Caki2 (cell line): ENCODE results near the gene RAPGEF5. TPM values are rescaled to one million over a fixed set of nuclear protein-coding genes. Genes with fewer than 3 reads are reported as not detected.

ENCODE experiments used
- DNase-seq: peaks from one replicate; pipeline ENCODE4 v3.0.0-alpha.2; 2015; ENCODE audit warnings: low read depth
- in situ Hi-C: cut with HindIII; loops from 2 replicates; pipeline ENCODE4 v1.10.0; 2016; ENCODE audit warnings: low sequenced_read_pairs, low pct_unique_long_range_greater_than_20kb, mixed read lengths
- total RNA-seq: library from RNA; depleted of rRNA; stranded (reverse); fragments of >200 nt; shearing (Covaris generic); gene quantifications from 2 replicates; pipeline ENCODE4 v1.2.3, GENCODE V29; 2014; ENCODE audit warnings: low replicate concordance

Gene RAPGEF5
- total RNA-seq, 1 experiment from 2014 or later = 10.2 TPM

DNA sequence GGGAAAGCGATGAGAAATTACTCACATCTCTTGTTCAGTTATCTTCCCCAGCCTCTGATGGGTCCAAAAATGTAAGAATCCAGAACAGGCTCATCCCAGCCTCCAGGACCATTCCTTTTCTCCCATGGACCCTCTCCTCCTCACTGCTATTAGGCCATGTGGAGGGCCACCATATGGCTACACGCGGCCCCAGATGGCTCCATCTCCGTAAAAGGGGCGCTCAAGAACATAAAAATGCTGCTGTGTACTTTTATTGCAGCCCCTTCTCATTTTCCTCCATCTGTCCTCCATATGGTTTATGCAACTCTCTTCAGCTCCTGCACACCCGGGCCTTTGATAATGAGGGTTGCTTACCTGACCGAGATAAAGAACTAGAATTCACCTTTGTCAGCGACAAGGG, 166.2 kb downstream of the RAPGEF5 start:
- in situ Hi-C loops = no loop called here
- no peak for DNase-seq

DNA sequence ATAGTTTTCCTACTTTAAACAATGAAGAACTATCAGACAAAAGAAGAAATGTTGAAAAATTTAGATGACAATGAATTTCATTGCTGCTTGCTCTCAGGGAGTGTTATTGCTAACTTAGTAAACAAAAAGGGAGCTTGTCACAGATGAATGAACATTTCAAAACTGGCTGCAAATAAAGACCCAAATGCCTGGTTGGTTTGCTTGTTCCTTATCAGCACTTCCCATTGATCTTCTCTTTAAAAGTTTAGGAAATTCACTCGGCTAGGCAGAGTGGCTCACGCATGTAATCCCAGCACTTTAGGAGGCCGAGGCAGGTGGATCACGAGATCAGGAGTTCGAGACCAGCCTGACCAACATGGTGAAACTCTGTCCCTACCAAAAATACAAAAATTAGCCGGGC, 167.2 kb downstream of the RAPGEF5 start:
- no peak for DNase-seq
- in situ Hi-C loops = no loop called here

DNA sequence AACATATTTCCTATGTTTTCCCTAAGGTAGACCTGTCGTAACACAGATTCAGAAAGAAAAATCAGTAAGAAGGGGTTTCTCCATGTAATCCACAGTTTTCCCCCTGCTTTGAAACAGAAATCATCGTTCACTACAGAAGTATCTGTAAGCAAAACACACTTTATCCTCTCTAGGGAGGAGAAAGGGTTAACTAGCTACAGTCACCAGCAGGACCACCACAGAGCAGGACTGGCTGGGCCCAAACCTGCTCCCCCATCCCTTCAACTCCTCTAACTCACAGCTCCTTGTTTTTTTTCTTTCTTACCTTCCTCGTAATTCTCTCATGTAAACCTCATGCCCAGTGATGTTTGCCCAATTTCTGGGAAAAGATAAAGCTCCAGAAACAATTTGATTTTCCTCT, 167.7 kb downstream of the RAPGEF5 start:
- in situ Hi-C loops = no loop called here

DNA sequence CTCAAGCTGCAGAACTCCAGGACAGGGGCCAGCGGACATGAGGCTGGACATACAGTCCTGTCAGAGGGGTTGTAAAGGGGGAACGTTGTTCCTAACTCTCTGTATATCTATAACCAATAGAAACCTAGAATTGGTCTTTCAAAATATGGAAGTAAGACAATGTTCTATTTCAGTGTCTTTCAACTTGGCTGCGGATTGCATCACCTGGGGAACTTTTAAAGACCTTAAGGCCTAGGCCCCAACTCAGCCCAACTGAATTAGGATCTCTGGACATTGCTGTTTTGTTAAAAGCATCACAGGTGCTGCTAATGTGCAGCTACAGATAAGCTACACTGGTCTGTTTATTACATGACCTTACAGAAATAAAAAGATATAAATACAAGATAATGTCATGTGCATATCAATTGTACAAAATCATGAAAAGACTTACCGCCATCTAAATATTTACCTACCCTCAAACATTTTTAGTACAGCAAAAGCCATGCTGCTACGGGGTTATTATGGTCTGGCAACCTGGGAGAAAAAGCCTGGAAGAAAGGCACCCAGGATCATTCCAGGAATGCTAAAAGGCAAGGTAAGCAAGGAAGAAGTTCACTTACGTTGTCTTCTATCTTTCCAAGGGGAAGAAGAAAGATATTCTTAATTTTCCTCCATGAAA, 169.1 kb downstream of the RAPGEF5 start:
- no peak for DNase-seq
- in situ Hi-C loops = no loop called here

More for the DNA sequence above, 167.7 kb downstream of the RAPGEF5 start:
- no peak for DNase-seq

DNA sequence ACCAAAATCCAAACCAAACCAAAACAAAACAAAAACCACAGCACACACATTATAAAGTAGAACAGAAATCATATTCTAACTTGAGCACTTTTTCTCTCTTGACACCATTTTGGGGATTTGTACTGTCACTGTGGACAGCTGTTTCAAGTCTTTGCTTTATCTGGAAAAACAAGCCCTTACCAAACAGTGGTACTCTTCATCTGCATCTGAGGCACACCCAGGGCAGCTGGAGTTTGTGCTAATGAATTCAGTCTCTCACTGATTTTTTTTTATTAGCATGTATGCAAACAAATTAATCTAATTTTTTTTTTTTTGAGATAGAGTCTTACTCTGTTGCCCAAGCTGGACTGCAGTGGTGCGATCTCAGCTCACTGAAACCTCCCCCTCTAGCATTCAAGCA, 171.4 kb downstream of the RAPGEF5 start:
- in situ Hi-C loops = no loop called here

DNA sequence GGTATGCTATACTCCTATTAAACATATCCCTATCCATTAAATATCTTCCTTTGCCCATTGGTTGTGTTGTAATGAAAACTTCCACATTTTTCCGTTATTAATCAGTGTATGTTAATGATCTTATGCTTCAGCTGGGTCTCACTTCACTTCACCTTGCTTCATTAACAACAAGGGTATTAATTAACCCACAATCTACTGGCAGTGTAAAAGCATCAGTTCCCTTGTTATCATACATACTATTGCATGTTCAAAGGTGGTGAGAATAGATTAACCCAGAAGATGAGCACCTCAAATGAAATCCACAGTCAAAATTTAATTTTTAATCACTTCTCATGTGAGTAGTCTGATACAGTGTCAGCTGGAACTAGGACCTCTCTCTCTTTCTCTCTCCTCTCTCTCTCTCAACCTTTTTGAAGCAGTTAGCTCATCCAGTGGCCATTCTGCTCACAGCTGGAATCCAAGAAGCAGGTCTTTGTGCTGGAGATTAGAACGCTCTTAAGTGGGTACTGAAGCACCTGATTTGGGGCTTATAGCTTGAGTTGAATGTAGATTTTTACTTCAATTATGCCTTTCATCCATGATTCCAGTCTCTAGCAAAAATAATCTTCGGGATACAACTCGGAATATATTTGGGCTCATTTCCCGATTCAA, 172.3 kb downstream of the RAPGEF5 start:
- in situ Hi-C loops = no loop called here
- no peak for DNase-seq

More for the DNA sequence above, 171.4 kb downstream of the RAPGEF5 start:
- DNase-seq = no peak

DNA sequence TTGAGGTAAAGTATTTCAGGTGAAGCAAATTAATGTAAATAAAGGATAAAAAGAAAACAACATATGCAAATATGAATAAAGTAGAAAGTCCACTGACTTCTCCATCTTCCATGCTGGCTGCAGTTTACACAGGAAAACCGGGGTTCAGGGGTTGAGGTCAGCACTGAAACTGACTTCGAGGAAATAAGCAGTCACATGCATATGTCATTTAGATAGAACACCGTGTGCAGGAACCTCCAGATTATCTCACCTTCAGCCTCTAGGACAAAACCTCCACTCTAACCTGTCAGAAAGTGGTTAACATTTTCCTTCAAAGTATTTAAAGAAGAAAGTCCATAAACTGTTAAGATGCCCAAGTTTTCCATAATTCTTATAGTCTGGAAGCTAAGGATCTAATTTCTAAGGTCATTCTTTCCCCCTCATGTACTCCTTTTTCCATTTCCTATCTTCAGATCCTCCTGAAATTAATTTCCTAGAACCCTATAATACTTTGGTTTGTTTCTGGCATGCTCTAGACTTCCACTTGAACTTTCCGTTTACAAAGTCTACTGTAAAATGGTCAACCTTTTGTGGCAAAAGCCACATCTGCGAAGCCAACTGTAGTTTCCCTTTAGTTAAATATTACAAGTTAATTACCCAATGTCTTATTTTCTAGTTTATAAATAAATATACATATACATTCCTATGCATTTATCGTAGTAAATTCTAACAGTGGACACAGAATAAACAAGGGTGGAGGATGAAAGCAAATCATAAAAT, 173.3 kb downstream of the RAPGEF5 start:
- in situ Hi-C loops = no loop called here
- DNase-seq = no peak

DNA sequence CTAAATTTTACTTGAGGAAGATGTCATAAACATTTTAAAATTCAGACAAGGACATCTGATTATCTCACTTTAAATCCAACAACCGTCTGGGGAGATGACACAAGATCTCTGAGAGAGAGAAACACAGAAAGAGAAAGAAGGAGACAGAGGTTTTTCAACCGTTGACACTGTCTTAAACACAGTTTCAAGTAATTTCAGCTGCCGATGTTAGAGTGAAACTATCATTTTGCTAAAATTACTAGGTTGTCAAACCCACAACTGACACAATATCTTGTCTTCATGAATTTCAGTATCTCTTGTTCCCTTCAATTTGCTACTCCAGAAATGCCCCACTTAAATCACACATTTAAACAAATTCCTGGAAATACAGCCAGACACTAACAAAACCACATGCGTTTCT, 174.8 kb downstream of the RAPGEF5 start:
- in situ Hi-C loops = no loop called here
- no peak for DNase-seq

DNA sequence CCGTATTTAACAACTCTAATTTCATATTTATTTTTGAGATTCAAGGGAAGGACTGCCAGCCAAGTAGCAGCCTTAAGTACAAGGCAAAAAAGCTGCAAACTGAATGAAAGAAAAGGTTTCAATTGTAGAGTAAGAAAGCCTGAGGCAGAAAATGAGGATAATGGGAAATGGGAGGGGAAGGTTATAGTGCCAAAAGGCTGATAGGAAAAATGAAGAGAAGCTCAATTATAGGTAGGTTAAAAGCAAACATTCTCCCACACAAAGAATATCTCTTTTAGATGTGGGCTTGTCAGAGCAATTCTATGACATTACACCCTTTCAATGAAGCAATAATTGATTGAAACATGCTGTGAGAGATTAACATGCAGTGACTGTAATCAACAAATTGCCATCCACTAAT, 175.3 kb downstream of the RAPGEF5 start:
- in situ Hi-C loops = no loop called here
- no peak for DNase-seq

DNA sequence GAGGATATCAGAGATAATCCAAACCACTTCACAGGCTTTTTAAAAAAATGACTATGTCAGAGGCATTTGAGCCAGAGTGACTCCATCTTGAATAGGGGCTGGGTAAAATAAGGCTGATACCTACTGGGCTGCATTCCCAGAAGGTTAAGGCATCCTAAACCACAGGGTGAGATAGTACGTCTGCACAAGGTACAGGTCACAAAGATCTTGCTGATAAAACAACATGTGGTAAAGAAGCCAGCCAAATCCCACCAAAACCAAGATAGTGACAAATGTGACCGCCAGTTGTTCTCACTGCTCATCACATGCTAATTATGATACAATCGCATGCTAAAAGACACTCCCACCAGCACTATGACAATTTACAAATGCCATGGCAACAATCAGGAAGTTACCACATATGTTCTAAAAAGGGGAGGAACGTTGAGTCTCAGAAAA, 177.5 kb downstream of the RAPGEF5 start:
- DNase-seq = no peak
- in situ Hi-C loops = no loop called here

DNA sequence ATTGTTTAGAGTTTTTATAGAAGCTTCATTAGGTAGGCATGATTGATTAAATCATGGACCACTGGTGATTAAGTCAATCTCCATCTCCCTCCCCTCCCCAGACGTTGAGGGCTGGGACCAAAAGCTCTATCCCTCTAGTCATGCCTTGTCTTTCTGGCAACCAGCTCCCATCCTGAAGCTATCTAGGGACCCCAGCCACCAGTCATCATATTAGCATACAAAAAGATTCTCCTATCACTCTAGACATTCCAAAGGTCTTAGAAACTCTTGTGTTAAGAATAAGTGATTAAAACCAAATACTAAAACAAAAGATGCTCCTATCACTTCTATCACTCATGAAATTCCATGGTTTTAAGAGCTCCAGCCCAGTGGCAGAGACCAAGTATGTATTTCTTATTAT, 178.2 kb downstream of the RAPGEF5 start:
- in situ Hi-C loops = no loop called here
- DNase-seq = no peak

DNA sequence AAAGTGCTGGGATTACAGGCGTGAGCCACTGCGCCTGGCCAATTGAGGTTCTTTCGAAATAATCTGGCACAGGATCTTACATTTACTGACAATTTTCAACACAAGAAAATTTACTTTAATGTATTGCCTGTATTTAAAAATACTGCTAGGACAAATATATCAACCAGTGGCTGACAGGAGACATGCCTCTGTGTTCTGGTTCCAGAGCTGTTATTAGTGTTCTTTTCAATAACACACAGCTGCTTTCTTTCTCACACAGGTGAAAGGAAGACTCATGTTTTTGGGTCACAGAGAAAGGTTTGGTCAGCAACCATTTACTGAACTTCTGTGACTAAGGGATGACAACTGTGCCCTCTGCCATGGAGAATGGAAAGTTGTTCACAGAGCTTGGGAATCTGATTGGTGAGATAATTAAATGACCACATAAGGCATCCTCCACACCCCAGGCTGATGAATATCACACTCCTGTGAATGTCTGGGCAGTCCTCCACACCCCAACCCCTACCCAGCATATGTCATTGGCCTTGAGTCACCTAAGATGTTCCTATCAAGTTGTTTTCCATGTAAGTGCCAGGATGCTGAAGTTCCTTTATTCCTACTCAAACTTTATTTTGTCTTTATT, 180.1 kb downstream of the RAPGEF5 start:
- no peak for DNase-seq
- in situ Hi-C loops = no loop called here

DNA sequence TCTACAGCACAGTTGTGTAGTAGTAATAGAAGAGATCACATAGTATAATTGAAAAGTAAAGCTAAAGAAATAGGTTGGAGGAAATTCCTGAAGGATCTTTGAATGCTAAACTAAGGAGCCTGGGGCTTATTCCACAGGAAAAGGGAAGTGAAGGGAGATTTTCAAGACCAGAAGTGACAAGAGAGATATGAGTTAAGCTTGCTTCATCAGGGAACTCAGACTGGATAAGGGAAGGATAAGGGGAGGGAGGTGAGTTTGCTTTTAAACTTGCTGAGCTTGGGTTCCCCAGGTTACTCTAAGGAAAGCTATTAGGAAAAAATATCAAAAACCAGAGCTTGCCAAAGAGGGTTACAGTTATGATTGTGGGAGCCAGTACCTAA, 182.4 kb downstream of the RAPGEF5 start:
- in situ Hi-C loops = no loop called here

DNA sequence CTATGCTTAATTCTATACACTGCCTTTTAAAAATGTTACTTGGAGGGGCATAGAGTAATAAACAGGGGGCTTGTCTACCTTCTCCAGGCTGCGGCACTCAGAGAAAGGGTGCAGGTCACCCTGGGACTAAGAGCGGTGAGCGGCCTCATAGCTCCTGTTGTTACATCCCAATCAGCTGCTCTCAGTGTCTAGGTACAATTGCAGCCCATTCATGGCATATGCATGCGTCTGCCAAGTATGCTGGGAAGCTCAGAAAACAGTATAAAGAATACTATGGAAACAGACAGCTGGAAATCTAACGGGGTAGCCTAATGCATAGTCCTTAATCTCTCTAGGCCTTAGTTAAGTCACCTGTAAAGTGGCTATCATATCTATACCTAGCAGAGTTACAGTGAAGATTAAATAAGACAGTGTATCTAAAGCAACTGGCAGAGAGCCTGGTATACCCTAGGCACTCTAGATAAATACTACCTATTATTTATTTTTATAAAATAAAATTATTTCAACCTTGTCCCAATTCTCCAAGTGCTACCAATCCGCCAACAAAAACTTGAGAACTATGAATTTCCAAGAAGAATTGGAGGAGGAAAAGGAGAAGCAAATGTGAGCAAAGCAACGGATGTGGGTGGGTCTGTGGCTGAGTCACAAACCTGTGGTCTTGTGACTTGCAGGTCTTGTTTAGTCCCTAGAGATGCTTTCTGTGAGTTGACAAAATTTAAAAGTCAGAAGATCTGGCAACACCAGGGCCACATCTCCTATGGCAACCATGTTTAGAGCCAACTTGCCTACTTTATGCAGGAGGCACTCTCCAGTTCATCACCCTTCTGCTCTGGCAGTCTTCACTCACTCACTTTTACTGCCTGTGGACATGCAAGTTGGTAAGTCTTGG, 183.0 kb downstream of the RAPGEF5 start:
- in situ Hi-C loops = no loop called here
- DNase-seq = no peak

More for the DNA sequence above, 182.4 kb downstream of the RAPGEF5 start:
- no peak for DNase-seq

DNA sequence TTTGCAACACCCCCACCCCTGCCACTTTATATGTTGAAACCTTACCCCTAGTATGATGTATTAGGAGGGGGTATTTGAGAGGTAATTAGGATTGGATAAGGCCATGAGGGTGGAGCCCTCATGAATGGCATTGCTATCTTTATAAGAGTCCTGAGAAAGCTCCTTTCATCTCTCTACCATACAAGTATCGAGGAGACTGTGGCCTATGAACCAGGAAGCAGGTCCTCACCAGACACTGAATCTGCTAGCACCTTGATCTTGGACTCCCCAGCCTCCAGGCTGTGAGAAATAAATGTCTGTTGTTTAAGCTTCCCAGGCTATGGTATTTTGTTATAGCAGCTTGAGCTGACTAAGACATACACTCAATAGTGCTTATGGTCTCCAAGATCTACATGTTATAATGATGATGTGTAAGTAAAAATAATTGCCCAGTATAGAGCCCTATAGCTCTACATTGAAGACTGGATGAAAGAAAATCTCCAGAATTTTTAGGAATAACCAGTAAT, 188.8 kb downstream of the RAPGEF5 start:
- no peak for DNase-seq
- in situ Hi-C loops = no loop called here

DNA sequence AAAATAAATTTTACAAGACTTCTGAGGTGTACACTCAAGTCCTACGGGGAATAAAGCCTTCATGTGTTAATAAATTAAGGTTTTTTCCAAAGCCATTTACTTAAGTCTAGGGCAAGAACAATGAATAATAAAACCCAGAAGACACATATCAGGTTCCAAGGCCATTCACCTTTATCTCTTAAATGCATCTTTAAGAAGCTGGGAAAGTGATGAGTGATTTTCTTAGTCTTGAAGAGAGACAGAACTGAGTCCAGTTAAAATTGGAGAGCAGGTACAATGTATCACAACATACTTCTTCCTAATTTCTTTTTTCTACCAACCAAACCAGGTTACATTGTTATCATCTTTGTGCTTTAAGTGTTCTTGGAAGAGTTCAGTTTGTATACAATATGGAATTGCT, 189.5 kb downstream of the RAPGEF5 start:
- in situ Hi-C loops = no loop called here
- no peak for DNase-seq

DNA sequence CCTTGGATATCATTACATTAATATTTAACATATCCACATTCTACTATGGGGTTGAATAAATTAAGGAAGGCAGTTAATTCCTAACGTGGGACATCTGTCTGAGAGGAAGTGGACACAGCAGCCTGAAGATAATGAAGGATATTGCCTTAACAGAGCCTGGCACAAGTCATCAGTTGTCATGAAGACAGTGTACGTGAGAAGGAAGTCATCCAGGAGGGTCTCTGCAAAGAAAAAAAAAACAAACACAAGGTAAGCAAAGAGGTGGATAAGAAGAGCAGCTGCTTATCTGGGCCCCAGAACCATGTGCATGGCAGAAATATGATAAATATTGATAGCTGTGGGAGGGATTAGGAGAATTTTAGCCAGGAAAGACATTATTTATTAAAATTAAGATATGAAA, 190.0 kb downstream of the RAPGEF5 start:
- in situ Hi-C loops = no loop called here
- DNase-seq = no peak

DNA sequence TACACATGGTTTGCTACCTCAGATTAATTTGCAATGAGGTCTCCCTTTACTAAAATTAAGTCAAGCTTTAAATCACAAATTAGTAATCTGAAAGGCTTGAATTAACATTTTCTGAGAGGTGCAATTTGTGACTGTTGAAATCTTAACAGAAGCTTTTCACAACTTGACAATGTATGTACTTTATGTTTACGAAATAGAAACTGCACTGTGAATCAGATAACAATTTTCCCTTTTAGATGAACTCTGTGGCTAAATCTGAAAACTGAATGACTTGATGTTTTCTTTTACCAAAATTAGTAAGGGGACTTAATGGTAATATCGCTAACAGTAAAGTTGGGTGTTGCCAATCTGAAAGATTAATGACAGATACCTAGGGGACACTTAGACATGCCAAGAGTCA, 197.6 kb downstream of the RAPGEF5 start:
- in situ Hi-C loops = no loop called here
- no peak for DNase-seq
